GM12875 (cell line): Measurements from ENCODE around the gene NDUFS7.
"Not testable (repeated sequence)": the region's sequence is repeated elsewhere in the genome, so short reads cannot be mapped to it uniquely, and the experiment has no call there.

ENCODE experiments used
- H3K4me3 ChIP-seq: one replicate; pipeline ENCODE4 v1.5.1; 2011; ENCODE audit warnings: low read depth, low read length, control low read depth
- TF ChIP-seq, protein P1 (sequence below): IDR thresholded peaks from 2 replicates; pipeline ENCODE4 v1.5.1; 2011; ENCODE audit warnings: low read depth, mild to moderate bottlenecking, control low read depth, inconsistent platforms, low read length, moderate library complexity, borderline replicate concordance; ENCODE audit not compliant: insufficient read depth

Gene NDUFS7

DNA sequence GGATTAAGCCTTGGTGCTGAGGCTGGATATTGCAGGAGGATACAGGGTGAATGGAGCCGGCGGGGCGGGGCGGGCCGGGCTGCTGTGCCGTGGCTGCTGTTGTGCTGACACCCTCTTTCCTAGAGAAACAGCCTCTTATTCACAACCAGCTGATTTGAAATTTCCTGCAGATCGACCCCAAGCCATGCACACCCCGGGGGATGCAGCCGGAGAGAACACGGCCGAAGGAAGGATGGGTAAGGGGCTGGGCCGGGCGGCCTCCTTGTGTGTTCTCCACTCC lies 34.7 kb downstream of the NDUFS7 start:
- TF ChIP-seq, protein P1, sequence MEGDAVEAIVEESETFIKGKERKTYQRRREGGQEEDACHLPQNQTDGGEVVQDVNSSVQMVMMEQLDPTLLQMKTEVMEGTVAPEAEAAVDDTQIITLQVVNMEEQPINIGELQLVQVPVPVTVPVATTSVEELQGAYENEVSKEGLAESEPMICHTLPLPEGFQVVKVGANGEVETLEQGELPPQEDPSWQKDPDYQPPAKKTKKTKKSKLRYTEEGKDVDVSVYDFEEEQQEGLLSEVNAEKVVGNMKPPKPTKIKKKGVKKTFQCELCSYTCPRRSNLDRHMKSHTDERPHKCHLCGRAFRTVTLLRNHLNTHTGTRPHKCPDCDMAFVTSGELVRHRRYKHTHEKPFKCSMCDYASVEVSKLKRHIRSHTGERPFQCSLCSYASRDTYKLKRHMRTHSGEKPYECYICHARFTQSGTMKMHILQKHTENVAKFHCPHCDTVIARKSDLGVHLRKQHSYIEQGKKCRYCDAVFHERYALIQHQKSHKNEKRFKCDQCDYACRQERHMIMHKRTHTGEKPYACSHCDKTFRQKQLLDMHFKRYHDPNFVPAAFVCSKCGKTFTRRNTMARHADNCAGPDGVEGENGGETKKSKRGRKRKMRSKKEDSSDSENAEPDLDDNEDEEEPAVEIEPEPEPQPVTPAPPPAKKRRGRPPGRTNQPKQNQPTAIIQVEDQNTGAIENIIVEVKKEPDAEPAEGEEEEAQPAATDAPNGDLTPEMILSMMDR, result no peak

DNA sequence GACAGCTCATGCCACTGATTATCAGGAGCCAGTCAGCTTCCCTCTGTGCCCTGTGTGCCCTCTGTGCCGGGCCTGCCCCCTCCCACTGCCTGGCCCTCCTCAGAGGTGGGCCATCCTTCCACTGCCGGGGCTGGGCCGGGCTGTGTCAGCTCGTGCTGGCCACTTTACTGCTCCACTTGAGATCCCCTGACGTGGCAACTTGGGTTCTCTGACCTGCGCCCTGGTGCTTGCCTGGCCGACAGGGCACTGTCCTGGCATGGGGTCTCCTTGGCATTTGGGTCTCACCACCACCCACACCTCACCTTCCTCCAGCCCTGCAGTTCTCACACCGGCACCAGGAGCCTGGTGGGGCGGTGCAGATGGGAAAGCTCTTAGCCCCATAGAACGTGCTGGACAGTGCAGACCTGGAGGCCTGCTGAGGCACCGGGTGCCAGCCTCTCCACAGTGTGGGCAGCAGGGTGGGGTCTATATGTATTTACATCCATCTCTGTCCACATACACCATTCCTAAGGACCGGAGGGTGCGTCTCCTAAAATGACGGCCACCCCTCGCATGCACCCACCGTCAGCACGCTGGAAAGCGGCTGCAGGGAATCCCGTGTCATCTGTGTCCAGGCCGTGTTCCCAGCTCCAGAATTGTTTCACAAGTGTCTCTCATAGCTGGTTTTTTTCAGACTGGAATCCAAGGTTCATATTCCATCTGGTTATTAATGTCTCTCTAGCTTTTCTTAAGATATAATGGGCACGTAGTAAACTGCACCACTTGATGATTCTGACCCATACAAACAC lies 35.4 kb downstream of the NDUFS7 start:
- TF ChIP-seq, protein P1, result no peak
- no peak overlapping the region for H3K4me3 ChIP-seq

More for the DNA sequence above, 34.7 kb downstream of the NDUFS7 start:
- no peak overlapping the region for H3K4me3 ChIP-seq

DNA sequence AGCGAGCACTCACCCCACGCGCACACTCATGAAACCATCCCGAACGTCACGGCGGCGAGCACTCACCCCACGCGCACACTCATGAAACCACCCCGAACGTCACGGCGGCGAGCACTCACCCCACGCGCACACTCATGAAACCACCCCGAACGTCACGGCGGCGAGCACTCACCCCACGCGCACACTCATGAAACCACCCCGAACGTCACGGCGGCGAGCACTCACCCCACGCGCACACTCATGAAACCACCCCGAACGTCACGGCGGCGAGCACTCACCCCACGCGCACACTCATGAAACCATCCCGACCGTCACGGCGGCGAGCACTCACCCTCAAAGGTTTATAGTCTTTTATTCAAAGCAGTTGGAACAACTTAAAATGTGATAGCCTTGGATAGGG lies 36.4 kb downstream of the NDUFS7 start:
- H3K4me3 ChIP-seq, result not testable (repeated sequence)

DNA sequence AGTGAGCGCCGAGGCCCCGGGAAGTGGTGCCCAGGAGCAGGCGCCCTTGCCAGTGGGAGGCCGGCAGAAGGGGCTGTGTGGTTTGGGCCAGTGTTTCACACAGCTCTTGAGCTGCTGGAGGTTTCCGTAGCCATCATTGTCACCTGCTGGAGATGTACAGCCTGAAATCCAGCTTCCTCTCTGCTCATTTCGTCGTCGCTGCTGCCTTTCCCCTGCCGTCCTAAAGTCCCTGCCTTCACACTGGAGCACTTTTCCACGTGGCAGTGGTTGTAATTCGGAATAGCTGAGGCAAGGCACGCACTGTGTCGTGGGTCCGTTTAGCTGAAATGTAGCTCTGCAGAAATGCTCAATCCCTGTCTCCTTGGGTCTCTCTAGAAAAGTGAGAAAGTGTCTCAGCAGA lies 36.9 kb downstream of the NDUFS7 start:
- H3K4me3 ChIP-seq, result no peak overlapping the region
- TF ChIP-seq, protein P1, result no peak

DNA sequence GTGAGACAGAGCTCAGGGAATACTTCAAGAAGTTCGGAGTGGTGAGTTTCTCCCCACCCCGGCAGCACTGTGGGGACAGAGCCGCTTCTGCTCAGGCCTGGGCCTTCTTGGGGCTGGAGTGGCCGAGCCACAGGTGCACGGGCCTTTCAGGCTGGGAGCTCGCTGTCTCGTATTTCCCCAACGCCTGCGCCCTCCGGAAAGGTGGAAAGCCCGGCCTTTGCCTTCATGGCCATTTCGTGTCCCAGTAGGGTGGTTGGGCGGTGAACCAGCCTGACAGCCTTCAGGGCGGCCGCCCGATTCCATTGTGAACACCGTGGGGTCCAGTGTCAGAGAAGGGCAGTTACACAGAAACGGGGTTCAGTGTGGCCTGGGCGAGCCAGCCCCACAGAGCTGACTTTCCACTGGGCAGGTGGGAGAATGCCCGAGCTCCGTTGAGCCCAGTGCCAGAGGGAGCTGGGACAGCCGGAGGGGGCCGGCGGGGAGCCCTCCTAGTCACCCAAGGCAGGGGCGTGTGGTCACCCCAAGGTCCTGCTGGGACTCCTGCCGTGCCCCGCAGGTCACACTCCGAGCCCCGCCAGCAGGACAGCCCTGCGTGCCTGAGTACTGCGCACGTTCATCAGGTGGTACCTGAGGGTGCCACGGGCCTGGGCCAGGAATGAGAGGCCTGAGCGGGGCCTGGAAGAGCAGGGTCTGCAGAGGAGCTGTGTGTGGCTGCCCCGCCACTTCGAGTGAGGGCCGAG lies 37.7 kb downstream of the NDUFS7 start:
- H3K4me3 ChIP-seq, result no peak overlapping the region
- TF ChIP-seq, protein P1, result no peak

DNA sequence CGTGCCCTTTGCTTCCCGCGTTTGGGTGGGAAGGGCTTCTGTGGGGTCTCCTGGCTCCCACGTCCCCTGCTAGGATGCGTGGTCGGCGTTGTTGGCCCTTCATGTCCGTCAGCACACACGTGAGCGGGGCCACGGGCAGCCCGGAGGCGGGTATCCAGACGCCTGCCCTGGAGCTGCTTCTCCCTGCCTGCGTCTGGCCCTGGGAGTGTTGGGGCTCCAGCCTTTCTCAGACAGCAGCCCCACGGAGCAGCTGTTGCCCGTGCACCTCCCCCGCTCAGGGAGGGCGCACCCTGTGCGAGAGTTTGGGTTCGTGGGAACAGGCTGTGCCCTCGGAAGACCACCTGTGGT lies 38.2 kb downstream of the NDUFS7 start:
- TF ChIP-seq, protein P1, result no peak
- H3K4me3 ChIP-seq, result no peak overlapping the region

DNA sequence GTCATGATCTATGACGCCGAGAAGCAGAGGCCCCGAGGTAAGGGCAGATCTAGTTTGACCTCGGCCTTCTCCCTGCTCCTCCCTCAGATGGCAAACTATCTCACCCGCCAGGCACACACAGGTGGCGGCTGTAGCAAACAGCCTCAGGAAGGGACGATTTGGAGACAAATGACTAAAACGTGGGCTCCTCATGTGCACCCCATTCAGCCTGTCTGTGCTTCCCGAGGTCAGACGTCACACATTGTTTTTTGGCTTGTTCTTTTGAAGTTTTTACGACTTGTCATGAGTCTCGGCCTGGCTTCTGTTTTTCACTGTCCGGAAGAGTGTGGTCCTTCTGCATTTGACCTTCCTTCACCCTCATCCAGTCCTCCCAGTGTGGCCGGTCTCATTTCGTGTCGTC lies 38.7 kb downstream of the NDUFS7 start:
- TF ChIP-seq, protein P1, result no peak
- no peak overlapping the region for H3K4me3 ChIP-seq
